IPS-18a (cell line): ENCODE results near the gene FCRL6.
A peak's percentile ranks its signal among the peaks of the same experiment; 100 is the strongest.

Source experiments
- H3K27ac ChIP-seq: one replicate; pipeline ENCODE4 v1.5.1; 2013; ENCODE audit warnings: low read length
- H3K27me3 ChIP-seq: one replicate; pipeline ENCODE4 v1.6.1; 2013; ENCODE audit warnings: mild to moderate bottlenecking, low read length; ENCODE audit not compliant: control insufficient read depth, insufficient read depth
- H3K36me3 ChIP-seq: one replicate; pipeline ENCODE4 v1.6.1; 2013; ENCODE audit warnings: low read depth, low read length; ENCODE audit not compliant: control insufficient read depth
- H3K4me1 ChIP-seq: one replicate; pipeline ENCODE4 v1.6.1; 2013; ENCODE audit warnings: low read depth, low read length; ENCODE audit not compliant: control insufficient read depth
- H3K4me3 ChIP-seq: one replicate; pipeline ENCODE4 v1.5.1; 2013; ENCODE audit warnings: low read length
- H3K9ac ChIP-seq: one replicate; pipeline ENCODE4 v1.6.1; 2013; ENCODE audit warnings: mild to moderate bottlenecking, low read length, moderate library complexity
- H3K9me3 ChIP-seq: one replicate; pipeline ENCODE4 v1.6.1; 2013; ENCODE audit warnings: low read depth, low read length; ENCODE audit not compliant: control insufficient read depth

The FCRL6 gene

DNA sequence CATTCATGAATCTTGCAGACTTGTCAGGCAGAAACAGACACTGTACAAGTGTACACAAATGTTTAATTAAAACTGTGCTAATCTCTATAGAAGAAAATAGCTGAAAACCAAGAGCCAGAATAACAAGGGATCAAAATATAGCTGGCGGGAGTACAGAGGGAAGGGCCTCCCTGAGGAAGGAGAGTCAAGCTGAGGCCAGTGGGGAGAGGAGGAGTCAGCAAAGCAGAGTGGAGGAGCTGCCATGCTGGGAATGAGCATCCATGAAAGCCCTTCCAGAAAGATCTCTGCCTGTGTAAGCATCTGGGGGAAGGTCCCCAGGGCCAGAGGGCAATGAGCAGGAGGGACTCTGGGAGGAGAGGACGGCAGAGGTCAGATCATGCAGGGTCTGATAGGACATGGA, 39.6 kb downstream of the FCRL6 start:
- Histone ChIP-seq H3K27ac (no peak overlapping the region), H3K9ac (no peak overlapping the region), H3K36me3 (no peaks in the 10 kb centered on the region), H3K9me3 (no peaks in the 10 kb centered on the region), H3K4me1 (no peaks in the 10 kb centered on the region), H3K27me3 (no peaks in the 10 kb centered on the region), H3K4me3 (no peak overlapping the region)

- Histone ChIP-seq H3K36me3 (no peaks in the 10 kb centered on the region), H3K9me3 (no peaks in the 10 kb centered on the region), H3K27me3 (no peaks in the 10 kb centered on the region), H3K4me1 (no peaks in the 10 kb centered on the region), H3K9ac (no peak overlapping the region), H3K27ac (no peak overlapping the region), H3K4me3 (no peak overlapping the region)
Measured at GRCh38 chr1:159843459-159843858, 41.3 kb downstream of the FCRL6 start.

DNA sequence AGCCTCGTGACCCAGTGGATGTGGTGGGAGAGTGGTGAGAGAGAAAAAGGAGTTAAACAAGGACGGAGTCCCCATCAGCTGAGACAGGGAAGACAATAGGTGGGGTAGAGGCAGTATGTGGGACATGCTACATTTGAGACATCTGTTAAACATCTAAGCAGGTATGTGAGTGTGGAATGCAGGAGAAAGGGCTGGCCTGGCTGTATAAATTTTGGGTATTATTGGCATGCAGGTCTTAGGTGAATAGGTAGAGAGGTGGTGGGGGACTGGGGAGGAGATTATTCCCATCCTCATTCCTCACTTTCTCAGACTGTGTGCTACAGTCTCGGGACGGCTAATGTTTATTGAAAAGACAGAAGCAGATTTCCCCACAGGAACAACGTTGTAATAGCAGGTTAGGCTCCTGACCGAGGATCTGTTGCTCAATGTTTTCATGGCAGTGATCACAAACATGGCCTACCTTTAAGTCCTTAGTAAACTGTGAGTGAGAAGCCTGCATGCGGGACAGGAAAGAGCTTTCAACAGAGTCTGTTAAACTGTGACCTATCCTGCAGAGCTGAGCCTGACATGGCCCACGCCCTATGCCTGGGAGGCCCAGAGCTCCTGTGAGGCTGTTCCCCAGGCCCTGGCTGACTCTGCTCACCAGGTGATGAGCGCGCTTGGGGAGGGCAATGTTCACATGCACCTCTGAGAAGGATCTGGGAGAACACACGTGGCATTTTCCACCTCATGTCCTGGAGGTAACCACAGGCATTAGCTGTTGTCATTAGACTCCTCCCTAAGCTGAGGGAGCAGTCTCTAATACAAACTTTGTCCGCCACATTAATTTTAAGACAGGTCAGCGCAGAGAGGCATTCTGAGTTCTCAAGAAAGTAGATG, 43.8 kb downstream of the FCRL6 start:
- H3K4me1 ChIP-seq, result no peaks in the 10 kb centered on the region
- H3K27me3 ChIP-seq, result no peaks in the 10 kb centered on the region
- H3K4me3 ChIP-seq, result no peak overlapping the region

DNA sequence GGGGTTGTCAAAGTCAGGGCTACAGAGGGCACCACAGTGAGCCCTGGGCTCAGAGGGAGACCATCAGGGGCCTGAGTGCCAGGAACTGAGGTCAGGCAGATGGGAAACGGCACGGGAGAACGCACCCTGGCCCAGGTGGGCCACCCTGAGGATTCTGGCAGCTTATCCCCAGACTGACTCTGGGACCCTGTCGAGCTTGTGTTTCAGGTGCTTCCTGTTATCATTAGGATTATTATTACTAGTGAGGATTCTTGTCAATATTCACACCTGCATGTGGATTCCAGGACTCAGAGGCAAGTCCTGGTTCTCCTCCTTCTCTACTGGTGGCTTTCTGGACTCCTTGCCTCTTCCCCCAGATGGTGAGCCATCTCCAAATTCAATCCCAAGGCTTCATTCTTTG, 45.1 kb downstream of the FCRL6 start:
- Histone ChIP-seq H3K27ac (no peak overlapping the region), H3K36me3 (no peaks in the 10 kb centered on the region), H3K27me3 (no peaks in the 10 kb centered on the region), H3K4me1 (no peaks in the 10 kb centered on the region), H3K9me3 (no peaks in the 10 kb centered on the region), H3K4me3 (no peak overlapping the region), H3K9ac (no peak overlapping the region)

More for the DNA sequence above, 43.8 kb downstream of the FCRL6 start:
- no peak overlapping the region for H3K27ac ChIP-seq
- no peaks in the 10 kb centered on the region for H3K36me3 ChIP-seq
- H3K9ac ChIP-seq, result no peak overlapping the region
- no peaks in the 10 kb centered on the region for H3K9me3 ChIP-seq

DNA sequence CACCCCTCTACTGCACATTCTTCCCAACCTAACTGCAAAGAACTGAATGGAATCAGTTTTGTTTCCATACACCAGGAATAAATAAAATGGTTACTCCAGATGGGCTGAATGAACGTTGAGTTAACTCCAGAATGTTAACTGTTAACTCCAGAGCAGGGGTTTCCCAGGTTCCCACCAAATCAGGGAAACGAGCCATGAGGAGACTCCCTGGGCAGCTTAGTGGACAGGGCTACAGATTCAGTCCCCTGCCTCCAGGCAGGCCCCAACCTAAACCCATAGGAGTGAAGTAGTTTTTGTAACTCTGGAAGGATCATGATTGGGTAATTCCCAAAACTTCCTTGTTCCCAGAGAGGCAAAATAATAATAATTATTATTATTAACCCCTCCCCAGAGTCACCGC, 46.2 kb downstream of the FCRL6 start:
- Histone ChIP-seq H3K36me3 (no peaks in the 10 kb centered on the region), H3K4me3 (no peak overlapping the region), H3K27me3 (peaks cover 8% of the 10 kb centered on the region), H3K4me1 (no peaks in the 10 kb centered on the region), H3K27ac (no peak overlapping the region), H3K9ac (no peak overlapping the region), H3K9me3 (no peaks in the 10 kb centered on the region)

GRCh38 chr1:159849626-159850366, 47.6 kb downstream of the FCRL6 start:
- H3K27ac ChIP-seq, result no peak overlapping the region
- H3K36me3 ChIP-seq, result no peaks in the 10 kb centered on the region
- no peaks in the 10 kb centered on the region for H3K4me1 ChIP-seq
- peaks cover 23% of the 10 kb centered on the region for H3K27me3 ChIP-seq
- no peak overlapping the region for H3K9ac ChIP-seq
- no peak overlapping the region for H3K4me3 ChIP-seq
- H3K9me3 ChIP-seq, result no peaks in the 10 kb centered on the region

GRCh38 chr1:159851407-159851806, 49.2 kb downstream of the FCRL6 start:
- peaks cover 39% of the 10 kb centered on the region for H3K27me3 ChIP-seq
- no peak overlapping the region for H3K27ac ChIP-seq
- H3K9me3 ChIP-seq, result no peaks in the 10 kb centered on the region
- H3K4me3 ChIP-seq, result no peak overlapping the region
- no peaks in the 10 kb centered on the region for H3K4me1 ChIP-seq
- H3K9ac ChIP-seq, result no peak overlapping the region
- H3K36me3 ChIP-seq, result no peaks in the 10 kb centered on the region

DNA sequence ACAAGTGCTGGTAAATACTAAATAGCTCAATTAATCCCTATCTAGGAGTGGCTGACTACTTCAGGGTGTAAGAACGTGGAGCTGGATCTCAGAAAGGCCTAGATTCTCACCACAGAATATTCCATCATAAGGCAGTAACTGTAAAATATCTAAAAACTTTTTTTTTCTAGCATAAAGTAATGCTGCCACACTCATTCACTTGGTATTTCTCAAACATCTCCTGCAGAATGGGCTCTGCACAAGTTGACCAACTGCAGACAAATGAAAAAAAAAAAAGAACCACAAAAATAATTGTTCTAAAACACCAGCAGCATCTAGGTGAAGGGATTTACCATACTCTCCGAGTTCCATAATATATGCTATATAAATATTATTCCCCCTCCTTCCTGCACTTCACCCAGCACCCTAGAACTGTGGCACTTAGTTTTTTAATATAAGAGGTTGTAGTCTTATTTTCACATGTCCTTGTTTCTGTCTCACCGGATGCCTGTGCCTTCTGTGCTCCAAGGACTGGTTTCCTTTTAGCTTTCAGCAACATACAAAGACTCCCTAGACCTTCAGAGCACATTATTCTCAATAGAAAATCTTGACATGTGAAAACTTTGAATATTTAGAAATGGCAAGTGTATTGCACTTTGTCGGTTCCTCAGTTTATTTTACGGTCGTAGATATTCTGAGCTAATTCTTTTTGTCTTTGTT, 51.4 kb downstream of the FCRL6 start:
- Histone ChIP-seq H3K9ac (no peak overlapping the region), H3K27ac (no peak overlapping the region), H3K36me3 (no peaks in the 10 kb centered on the region), H3K9me3 (no peaks in the 10 kb centered on the region), H3K4me1 (no peaks in the 10 kb centered on the region), H3K27me3 (peaks cover 45% of the 10 kb centered on the region), H3K4me3 (peak overlapping the region; percentile 59)

DNA sequence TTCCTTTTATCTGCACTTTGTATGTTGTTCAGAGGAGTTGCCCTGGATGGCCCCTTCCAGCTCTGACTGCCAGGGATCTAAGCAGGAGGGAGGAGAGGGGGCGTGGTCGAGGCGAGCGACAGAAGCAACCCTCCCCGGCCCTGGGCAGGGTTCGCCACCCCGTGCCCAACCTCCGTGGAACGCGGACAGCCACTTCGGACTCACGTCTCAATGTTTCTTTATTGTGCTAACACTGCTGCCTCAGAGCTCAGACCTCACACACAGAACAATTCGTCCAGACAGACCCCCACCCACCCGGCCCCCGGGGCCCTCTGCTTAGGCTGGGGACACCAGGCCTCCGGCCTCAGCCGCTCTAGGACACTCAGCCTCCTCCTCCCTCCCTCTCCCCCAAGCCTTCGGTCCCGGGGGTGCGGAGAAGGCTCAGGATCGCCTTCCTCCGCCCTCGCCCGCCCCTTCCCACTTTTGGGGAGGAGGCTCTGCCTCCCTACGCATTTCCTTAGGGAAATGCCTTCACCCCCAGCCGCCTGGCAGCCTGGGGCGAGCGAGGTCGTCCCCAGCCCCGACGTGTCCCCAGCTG, 52.0 kb downstream of the FCRL6 start:
- Histone ChIP-seq H3K9me3 (no peaks in the 10 kb centered on the region), H3K27ac (no peak overlapping the region), H3K9ac (no peak overlapping the region), H3K27me3 (peaks cover 45% of the 10 kb centered on the region), H3K4me1 (no peaks in the 10 kb centered on the region), H3K4me3 (peak overlapping the region; percentile 59), H3K36me3 (no peaks in the 10 kb centered on the region)

- Histone ChIP-seq H3K27ac (no peak overlapping the region), H3K4me3 (peak overlapping the region; percentile 59)
Measured at GRCh38 chr1:159854693-159855192, 52.6 kb downstream of the FCRL6 start.

DNA sequence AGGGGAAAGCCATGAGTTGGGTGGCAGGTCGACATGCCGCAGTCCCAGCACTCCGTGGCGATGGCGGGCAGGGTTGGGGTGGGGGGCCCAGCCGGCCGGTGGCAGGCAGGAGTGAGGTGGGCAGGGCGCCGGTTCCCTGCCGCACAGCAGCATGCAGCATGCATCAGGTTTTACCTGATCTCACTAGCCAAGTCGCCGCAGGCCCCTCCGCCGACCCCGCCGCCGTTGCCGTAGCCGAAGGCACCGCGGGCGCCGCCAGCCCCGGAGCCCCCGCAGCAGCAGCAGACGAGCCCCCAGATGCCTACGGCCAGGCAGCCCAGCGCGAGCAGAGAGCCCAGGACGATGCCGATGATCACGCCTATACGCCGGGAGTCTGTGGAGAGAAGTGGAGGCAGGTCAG, 53.5 kb downstream of the FCRL6 start:
- H3K27ac ChIP-seq, result no peak overlapping the region
- no peaks in the 10 kb centered on the region for H3K36me3 ChIP-seq
- peaks cover 45% of the 10 kb centered on the region for H3K27me3 ChIP-seq
- H3K9me3 ChIP-seq, result no peaks in the 10 kb centered on the region
- H3K4me1 ChIP-seq, result no peaks in the 10 kb centered on the region
- H3K9ac ChIP-seq, result no peak overlapping the region
- no peak overlapping the region for H3K4me3 ChIP-seq

More at GRCh38 chr1:159854693-159855192, 52.6 kb downstream of the FCRL6 start:
- Histone ChIP-seq H3K36me3 (no peaks in the 10 kb centered on the region), H3K27me3 (peaks cover 45% of the 10 kb centered on the region), H3K4me1 (no peaks in the 10 kb centered on the region), H3K9me3 (no peaks in the 10 kb centered on the region), H3K9ac (no peak overlapping the region)
